HG03457 (cell line): ENCODE measurements around the gene CLIC1.
"Not testable (repeated sequence)": the region's sequence is repeated elsewhere in the genome, so short reads cannot be mapped to it uniquely, and the experiment has no call there.

Experiments used
- ATAC-seq: cut with Tn5 transposase; IDR thresholded peaks from one replicate; pipeline ENCODE4 v1.9.1; 2021; ENCODE audit warnings: moderate number of reproducible peaks; ENCODE audit not compliant: unreplicated experiment

CLIC1 gene

DNA sequence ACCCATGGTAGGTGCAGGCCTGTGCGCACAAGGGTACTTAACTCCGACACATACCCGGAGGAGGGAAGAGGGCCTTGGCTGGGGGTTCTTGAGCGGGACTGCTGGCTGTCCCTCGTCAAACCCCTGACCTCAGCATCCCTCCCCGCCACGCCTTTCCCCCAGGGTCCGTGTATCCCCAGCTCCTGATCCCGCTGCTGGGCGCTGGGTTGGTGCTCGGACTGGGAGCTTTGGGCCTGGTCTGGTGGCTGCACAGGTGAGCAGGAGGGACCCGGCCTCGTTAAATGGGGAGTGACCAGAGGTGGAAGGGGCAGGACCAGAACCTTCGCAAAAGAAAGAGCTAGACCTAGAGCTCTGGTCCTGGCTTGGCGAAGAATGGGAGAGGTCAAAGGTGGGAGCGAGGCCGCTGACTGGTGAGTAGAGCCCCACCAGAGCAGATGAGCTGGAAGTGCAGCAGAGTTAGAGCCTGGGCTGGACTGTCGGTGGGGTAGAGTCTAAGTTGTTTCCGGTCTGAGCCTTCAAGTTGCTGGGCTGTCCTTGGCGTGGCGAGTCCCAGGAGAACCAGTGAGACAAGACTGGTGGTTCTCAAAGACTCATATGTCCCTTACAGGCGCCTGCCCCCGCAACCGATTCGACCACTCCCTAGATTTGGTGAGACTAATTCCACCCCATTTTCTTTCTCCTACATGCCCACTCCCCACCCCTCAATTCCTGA is 12.2 kb downstream of the CLIC1 start:
- no peak for ATAC-seq

- no peak for ATAC-seq
Observed at GRCh38 chr6:31723245-31723979, 12.9 kb downstream of the CLIC1 start, which contains the start of gene MPIG6B. MPIG6B (plus strand) TSS chr6:31723373; CDS start chr6:31723384, 11 bp downstream.

- ATAC-seq = no peak
Observed at GRCh38 chr6:31722173-31722572, 14.2 kb downstream of the CLIC1 start.

GRCh38 chr6:31721351-31722020 is 14.8 kb downstream of the CLIC1 start, which contains the start of gene LY6G6C:
LY6G6C (minus strand) TSS chr6:31721746; CDS start chr6:31721679, 67 bp downstream.
- ATAC-seq = no peak

- ATAC-seq = no peak
Observed at GRCh38 chr6:31720196-31720770, 16.0 kb downstream of the CLIC1 start.

DNA sequence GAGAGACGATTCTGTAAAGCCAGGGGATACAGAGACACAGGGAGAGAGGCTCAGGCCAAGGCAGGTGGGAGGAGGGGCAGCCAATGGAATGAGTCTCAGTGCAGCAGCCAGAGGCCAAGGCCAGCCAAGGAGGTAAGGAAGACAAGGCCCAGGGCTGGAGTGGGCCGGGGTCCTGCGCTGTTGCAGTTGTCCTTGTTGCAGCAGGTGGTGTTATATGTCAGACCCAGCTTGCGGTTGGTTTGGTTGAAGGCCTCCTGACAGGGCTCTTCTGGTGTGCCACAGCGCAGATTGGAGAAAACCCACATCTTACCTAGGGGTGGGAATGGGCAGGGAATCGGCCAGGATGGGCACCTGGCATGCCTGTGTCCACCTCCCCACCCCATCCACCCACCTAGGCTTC is 17.3 kb downstream of the CLIC1 start:
- no peak for ATAC-seq

DNA sequence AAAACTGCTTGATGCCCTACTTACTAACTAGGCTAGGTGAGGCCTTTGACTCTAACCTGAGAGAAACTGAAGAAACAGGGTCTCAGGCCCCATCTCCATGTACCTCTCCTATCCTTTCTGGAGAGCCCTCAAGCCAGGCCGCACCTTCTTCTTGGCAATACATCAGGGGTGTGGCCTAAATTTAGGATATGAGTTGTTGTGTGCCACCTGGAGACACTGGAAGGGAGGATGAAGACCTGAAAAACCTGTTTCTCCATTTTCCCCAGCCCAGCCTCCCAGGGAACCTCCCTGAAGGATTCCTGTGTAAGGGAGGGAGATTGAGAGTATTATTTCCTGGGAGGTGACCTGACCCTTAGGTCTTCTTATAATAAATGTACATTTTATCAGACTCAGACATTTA is 18.1 kb downstream of the CLIC1 start:
- no peak for ATAC-seq

DNA sequence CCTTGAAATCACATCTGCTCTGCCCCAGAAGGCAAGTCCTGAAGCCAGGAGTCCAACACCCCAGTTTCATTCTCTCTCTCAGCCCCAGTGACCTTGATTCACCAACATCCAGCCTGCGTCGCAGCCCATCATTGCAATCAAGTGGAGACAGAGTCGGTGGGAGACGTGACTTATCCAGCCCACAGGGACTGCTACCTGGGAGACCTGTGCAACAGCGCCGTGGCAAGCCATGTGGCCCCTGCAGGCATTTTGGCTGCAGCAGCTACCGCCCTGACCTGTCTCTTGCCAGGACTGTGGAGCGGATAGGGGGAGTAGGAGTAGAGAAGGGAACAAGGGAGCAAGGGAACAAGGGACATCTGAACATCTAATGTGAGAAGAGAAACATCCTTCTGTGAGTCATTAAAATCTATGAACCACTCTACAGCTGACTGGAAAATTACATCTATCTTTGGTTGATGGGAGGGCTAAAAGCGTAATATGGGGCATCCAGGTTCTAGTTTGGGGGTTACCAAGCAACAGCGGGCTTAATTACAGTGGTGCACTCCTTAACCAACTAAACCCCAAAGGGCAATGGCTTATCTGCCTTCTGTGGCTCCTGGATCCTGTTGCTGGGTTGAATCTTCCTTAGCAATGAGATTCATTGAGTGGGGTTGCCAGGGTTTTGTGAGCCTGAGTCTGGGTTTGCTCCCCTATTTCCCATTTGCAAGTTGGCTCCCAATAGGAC is 18.7 kb downstream of the CLIC1 start:
- ATAC-seq = no peak

- ATAC-seq = no peak
Observed at GRCh38 chr6:31715022-31715958, 21.0 kb downstream of the CLIC1 start, which contains the start of gene LY6G6D. LY6G6D (plus strand) TSS chr6:31715348; CDS start chr6:31715356, 8 bp downstream.

- ATAC-seq = no peak
Observed at GRCh38 chr6:31713991-31714684, 22.2 kb downstream of the CLIC1 start.

DNA sequence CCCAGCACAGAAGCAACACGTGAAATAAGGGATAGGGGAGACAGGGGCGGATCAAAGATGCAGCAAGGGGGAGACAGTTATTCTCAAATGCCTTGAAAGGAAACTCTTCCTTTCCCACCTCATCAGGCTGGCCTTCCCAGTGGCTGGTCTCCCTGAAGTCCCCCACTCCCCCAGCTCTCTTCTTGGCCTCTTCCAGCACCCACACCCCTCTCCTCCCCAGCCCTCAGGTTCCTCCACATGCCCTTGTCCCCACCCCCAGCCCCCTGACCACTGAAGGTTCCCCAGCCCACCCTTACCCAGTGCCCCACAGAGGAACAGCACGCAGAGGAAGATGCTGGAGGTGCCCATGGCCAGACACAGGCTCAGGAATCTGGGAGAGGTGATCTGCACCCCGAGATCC is 22.9 kb downstream of the CLIC1 start:
- ATAC-seq = no peak

DNA sequence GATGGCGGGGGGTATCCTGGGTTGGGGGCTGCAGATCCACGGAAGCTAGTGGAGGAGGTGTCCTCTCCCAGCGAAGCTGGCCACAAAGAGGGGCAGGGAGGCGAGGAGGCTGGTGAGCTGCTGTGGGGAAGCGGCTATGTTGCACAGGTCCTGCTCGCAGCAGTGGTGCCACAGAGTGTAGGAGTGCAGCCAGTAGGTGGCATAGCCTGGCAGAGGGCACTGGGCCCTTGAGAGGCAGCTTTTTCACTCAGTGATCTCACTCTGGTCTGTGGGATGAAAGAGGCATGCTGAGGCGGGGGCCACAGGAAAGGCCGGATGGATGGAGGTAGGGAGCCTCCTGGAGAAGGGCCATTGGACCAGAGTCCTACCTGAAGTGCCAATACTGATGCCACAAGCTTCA is 24.0 kb downstream of the CLIC1 start:
- ATAC-seq = no peak

GRCh38 chr6:31711233-31711632 is 25.1 kb downstream of the CLIC1 start:
- ATAC-seq = no peak

DNA sequence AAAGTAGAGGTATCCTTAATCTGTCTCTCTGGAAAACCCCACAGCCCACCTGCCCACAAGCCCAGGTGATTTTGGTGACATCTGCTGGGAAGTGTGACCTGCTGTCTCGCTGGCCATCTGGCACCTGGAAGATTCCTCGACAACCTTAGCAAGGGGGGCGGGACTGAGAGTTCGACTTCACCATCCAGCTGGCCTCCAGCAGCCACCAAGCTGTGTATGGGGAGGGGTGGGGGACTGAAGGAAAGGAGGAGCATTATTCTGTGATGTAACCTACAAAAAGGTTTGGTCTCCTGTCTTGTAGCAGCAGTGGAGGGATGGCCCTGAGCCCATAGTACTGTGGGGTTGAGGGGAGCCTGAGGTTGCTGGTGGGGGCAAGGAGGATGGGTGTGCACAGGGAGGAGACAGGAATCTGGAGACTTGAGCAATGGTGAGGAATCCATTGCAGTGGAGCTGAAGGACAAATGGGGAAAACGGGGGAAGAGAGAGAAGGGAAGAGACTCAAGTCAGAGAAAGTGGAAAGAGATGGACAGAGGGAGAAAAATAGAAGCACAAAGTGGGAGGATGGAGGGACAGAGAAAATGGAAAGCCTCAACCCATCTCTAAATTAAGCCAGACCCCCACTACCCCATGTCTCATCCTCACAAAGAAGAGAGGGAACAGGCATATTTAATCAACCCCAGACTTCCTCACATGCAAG is 25.7 kb downstream of the CLIC1 start:
- no peak for ATAC-seq

GRCh38 chr6:31709157-31709556 is 27.2 kb downstream of the CLIC1 start:
- ATAC-seq = not testable (repeated sequence)

GRCh38 chr6:31708224-31708623 is 28.1 kb downstream of the CLIC1 start:
- no peak for ATAC-seq

GRCh38 chr6:31707701-31708100 is 28.6 kb downstream of the CLIC1 start:
- ATAC-seq = no peak

DNA sequence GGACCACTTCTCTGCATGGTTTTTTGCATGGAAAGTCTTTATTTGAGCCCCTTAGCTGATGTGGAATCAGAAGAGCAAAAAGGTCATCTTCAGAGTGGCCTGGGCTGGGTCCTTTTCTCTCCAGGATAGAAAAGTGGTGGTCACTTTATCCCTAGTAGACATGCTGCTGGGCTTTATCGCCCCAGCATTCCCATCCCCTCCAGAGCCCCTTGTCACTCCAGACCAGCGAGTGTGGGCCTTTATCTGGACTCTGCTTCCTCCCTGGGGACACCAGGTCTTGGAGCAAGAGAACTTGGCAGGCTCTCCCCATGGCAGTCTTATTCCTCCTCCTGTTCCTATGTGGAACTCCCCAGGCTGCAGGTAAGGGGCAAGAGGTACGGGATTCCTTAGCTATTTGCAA is 29.7 kb downstream of the CLIC1 start, which contains the start of gene LY6G6F:
LY6G6F (plus strand) TSS at position 268 of the 400 bp plus-strand sequence; CDS start at position 309, 41 bp downstream.
- ATAC-seq = no peak
